ENCODE results near the gene CBFA2T3.
"Not testable (repeated sequence)": the region's sequence is repeated elsewhere in the genome, so short reads cannot be mapped to it uniquely, and the experiment has no call there.

The CBFA2T3 gene

GRCh38 chr16:88906535-88907105 is 70.4 kb downstream of the CBFA2T3 start:
- no peak for DNase-seq (ENCODE audit: low read depth)

- no peak for DNase-seq (ENCODE audit: low read depth)
Measured at GRCh38 chr16:88906020-88906419, 71.0 kb downstream of the CBFA2T3 start.

GRCh38 chr16:88905563-88905962 is 71.4 kb downstream of the CBFA2T3 start:
- no peak for DNase-seq (ENCODE audit: low read depth)

GRCh38 chr16:88904676-88905365 is 72.2 kb downstream of the CBFA2T3 start:
- DNase-seq (ENCODE audit: low read depth) = no peak

- no peak for DNase-seq (ENCODE audit: low read depth)
Measured at GRCh38 chr16:88903267-88903666, 73.7 kb downstream of the CBFA2T3 start.

GRCh38 chr16:88902744-88903143 is 74.3 kb downstream of the CBFA2T3 start:
- no peak for DNase-seq (ENCODE audit: low read depth)

- no peak for DNase-seq (ENCODE audit: low read depth)
Measured at GRCh38 chr16:88901718-88902337, 75.2 kb downstream of the CBFA2T3 start.

- no peak for DNase-seq (ENCODE audit: low read depth)
Measured at GRCh38 chr16:88900662-88901052, 76.3 kb downstream of the CBFA2T3 start.

GRCh38 chr16:88899901-88900661 is 76.9 kb downstream of the CBFA2T3 start:
- no peak for DNase-seq (ENCODE audit: low read depth)

GRCh38 chr16:88897696-88898425 is 79.1 kb downstream of the CBFA2T3 start:
- no peak for DNase-seq (ENCODE audit: low read depth)

GRCh38 chr16:88896238-88897070 is 80.6 kb downstream of the CBFA2T3 start:
- no peak for DNase-seq (ENCODE audit: low read depth)

- no peak for DNase-seq (ENCODE audit: low read depth)
Measured at GRCh38 chr16:88895335-88895734, 81.7 kb downstream of the CBFA2T3 start.

- no peak for DNase-seq (ENCODE audit: low read depth)
Measured at GRCh38 chr16:88894681-88895300, 82.2 kb downstream of the CBFA2T3 start.

- DNase-seq (ENCODE audit: low read depth) = not testable (repeated sequence)
Measured at GRCh38 chr16:88894266-88894665, 82.7 kb downstream of the CBFA2T3 start.

- no peak for DNase-seq (ENCODE audit: low read depth)
Measured at GRCh38 chr16:88893127-88893968, 83.7 kb downstream of the CBFA2T3 start.

GRCh38 chr16:88892065-88892464 is 84.9 kb downstream of the CBFA2T3 start:
- no peak for DNase-seq (ENCODE audit: low read depth)

GRCh38 chr16:88891083-88891482 is 85.9 kb downstream of the CBFA2T3 start:
- DNase-seq (ENCODE audit: low read depth) = no peak

- not testable (repeated sequence) for DNase-seq (ENCODE audit: low read depth)
Measured at GRCh38 chr16:88889702-88890352, 87.2 kb downstream of the CBFA2T3 start.
